Chondrocyte (in vitro differentiated cells): Measurements from ENCODE around the gene MKLN1. TPM values are rescaled to one million over a fixed set of nuclear protein-coding genes. Genes with fewer than 3 reads are reported as not detected.

Source experiments
- DNase-seq: peaks from one replicate; pipeline ENCODE4 v3.0.0; 2021; ENCODE audit warnings: mixed read lengths, low spot score
- H3K27ac Mint-ChIP-seq: one replicate; pipeline ENCODE4 v1.8.0; 2021; ENCODE audit warnings: mild to moderate bottlenecking, moderate library complexity, mixed read lengths; ENCODE audit not compliant: unreplicated experiment
- H3K27me3 Mint-ChIP-seq: 2 replicates; pipeline ENCODE4 v1.8.0; 2021; ENCODE audit warnings: low read depth, mixed read lengths
- H3K36me3 Mint-ChIP-seq: 2 replicates; pipeline ENCODE4 v1.8.0; 2021; ENCODE audit warnings: low read depth, mixed read lengths
- H3K4me1 Mint-ChIP-seq: 2 replicates; pipeline ENCODE4 v1.8.0; 2021; ENCODE audit warnings: low read depth, mild to moderate bottlenecking, mixed read lengths
- H3K4me3 Mint-ChIP-seq: one replicate; pipeline ENCODE4 v1.8.0; 2021; ENCODE audit warnings: mild to moderate bottlenecking, moderate library complexity, mixed read lengths; ENCODE audit not compliant: unreplicated experiment
- H3K9me3 Mint-ChIP-seq: 2 replicates; pipeline ENCODE4 v1.8.0; 2021; ENCODE audit warnings: low read depth, mixed read lengths
- total RNA-seq: library from RNA; stranded (reverse); gene quantifications from 3 replicates; pipeline ENCODE4 v1.2.1, GENCODE V29; 2021
- TF ChIP-seq, protein P1 (sequence below): fragments of 200-600 bp; sonication (generic); IDR thresholded peaks from 2 replicates; pipeline ENCODE4 v1.5.0; 2021; ENCODE audit warnings: antibody characterized with exemption, mild to moderate bottlenecking, moderate library complexity

The MKLN1 gene
- total RNA-seq, 1 donor from 2014 or later = 33.4 TPM

DNA sequence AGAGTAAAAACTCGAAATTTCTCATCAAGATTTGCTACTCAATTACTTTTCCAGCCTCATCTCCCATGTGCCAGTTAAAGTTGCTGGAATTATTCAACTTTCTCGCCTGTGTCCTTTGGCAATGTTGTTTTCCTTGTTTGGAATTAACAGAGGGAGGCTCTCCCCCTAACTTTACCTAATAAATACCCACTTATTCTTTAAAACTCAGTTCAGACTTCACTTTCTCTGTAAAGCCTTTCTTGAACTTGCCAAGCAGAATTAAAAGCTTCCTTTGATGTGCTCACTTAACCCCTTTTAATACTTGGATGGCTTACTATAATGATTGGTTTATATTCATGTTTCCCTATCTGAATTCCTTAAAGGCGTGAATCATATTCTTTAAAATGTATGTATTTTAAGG lies 104.1 kb downstream of the MKLN1 start:
- Mint-ChIP-seq H3K27me3 (no peaks in the 10 kb centered on the region), H3K9me3 (no peaks in the 10 kb centered on the region), H3K36me3 (peaks cover 15% of the 10 kb centered on the region), H3K4me1 (no peaks in the 10 kb centered on the region), H3K4me3 (no peak overlapping the region), H3K27ac (no peak overlapping the region)
- TF ChIP-seq, protein P1, sequence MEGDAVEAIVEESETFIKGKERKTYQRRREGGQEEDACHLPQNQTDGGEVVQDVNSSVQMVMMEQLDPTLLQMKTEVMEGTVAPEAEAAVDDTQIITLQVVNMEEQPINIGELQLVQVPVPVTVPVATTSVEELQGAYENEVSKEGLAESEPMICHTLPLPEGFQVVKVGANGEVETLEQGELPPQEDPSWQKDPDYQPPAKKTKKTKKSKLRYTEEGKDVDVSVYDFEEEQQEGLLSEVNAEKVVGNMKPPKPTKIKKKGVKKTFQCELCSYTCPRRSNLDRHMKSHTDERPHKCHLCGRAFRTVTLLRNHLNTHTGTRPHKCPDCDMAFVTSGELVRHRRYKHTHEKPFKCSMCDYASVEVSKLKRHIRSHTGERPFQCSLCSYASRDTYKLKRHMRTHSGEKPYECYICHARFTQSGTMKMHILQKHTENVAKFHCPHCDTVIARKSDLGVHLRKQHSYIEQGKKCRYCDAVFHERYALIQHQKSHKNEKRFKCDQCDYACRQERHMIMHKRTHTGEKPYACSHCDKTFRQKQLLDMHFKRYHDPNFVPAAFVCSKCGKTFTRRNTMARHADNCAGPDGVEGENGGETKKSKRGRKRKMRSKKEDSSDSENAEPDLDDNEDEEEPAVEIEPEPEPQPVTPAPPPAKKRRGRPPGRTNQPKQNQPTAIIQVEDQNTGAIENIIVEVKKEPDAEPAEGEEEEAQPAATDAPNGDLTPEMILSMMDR = no peak
- DNase-seq = no peak

DNA sequence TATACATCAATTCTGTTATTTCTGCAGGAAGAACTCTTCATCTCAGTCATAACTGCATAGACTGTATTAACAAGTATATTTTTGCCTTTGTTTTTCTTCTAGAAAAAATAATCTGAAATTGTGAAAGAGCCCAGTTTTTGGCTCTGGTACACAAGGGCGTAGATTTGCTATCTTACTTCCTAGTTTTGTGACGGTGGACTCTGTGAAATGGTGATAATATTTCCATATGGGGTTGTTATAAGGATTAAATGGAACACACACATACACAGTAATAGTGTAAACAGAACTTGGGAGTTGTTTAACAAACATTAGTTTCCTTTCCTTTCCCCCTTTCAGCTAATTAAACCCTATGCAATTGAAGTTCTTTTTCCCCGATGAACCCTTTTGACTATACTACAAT lies 108.7 kb downstream of the MKLN1 start:
- Mint-ChIP-seq H3K9me3 (peaks cover 13% of the 10 kb centered on the region), H3K36me3 (peaks cover 28% of the 10 kb centered on the region), H3K27me3 (no peaks in the 10 kb centered on the region), H3K27ac (no peak overlapping the region), H3K4me3 (no peak overlapping the region), H3K4me1 (no peaks in the 10 kb centered on the region)
- no peak for DNase-seq
- TF ChIP-seq, protein P1 = no peak

DNA sequence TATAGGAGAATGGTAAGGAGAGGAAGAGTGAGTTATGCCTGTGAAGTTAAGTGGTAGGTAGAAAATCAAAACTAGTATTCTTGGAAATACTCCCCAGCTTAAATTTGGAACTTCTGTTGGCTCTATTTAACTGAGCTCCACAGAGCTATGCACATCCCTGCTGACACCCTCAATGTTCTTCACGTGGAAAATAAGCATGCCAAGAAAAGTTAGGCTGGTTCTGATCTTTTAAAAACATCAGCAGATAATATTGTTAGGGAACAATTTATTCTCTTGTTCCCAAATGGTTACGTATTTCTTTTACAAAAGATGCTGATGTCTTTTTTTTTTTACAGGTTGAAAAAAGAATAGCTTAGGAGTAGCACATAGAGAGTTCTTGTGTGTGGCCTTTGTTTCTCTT lies 111.3 kb downstream of the MKLN1 start:
- H3K27me3 Mint-ChIP-seq = no peaks in the 10 kb centered on the region
- H3K4me1 Mint-ChIP-seq = peaks cover 8% of the 10 kb centered on the region
- no peak overlapping the region for H3K27ac Mint-ChIP-seq
- H3K4me3 Mint-ChIP-seq = no peak overlapping the region
- peaks cover 16% of the 10 kb centered on the region for H3K9me3 Mint-ChIP-seq
- peaks cover 30% of the 10 kb centered on the region for H3K36me3 Mint-ChIP-seq
- no peak for DNase-seq
- TF ChIP-seq, protein P1 = no peak

DNA sequence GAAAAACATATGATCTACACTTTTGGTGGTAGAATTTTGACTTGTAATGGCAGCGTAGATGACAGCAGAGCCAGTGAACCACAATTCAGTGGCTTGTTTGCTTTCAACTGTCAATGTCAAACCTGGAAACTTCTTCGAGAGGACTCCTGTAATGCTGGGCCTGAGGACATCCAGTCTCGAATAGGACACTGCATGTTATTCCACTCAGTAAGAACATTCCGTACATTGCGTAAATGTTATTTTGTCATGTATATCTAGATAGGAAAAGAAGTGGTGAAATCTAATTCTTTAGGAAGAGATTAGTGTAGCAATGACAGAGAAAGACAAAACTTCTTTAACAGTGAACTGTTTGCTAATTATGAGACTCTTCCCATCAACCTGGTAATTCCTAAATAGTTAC lies 115.8 kb downstream of the MKLN1 start:
- H3K27me3 Mint-ChIP-seq = no peaks in the 10 kb centered on the region
- DNase-seq = no peak

DNA sequence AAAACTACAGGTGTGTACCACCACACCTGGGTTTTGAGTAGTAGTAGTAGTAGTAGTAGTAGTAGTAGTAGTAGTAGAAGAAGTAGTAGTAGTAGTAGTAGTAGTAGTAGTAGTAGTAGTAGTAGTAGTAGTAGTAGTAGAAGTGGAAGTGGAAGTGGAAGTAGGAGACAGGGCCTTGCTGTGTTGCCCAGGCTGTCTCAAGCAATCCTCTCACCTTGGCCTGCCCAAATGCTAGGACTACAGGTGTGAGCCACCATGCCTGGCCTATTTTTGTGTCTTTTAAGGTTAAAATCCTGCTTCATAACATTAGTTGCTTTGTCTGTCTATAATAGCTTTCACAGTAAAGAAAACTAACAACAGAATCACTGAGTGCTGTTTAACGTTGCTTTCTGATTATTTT lies 117.0 kb downstream of the MKLN1 start:
- no peaks in the 10 kb centered on the region for H3K27me3 Mint-ChIP-seq
- TF ChIP-seq, protein P1 = no peak
- H3K4me1 Mint-ChIP-seq = peaks cover 8% of the 10 kb centered on the region
- H3K4me3 Mint-ChIP-seq = no peak overlapping the region
- H3K36me3 Mint-ChIP-seq = peaks cover 26% of the 10 kb centered on the region
- peaks cover 16% of the 10 kb centered on the region for H3K9me3 Mint-ChIP-seq
- no peak for DNase-seq
- no peak overlapping the region for H3K27ac Mint-ChIP-seq

More for the DNA sequence above, 115.8 kb downstream of the MKLN1 start:
- Mint-ChIP-seq H3K27ac (no peak overlapping the region), H3K9me3 (peaks cover 16% of the 10 kb centered on the region), H3K36me3 (peaks cover 23% of the 10 kb centered on the region), H3K4me1 (peaks cover 8% of the 10 kb centered on the region), H3K4me3 (no peak overlapping the region)
- TF ChIP-seq, protein P1 = no peak
